Measurements from ENCODE around the gene FGFR4. TPM values are rescaled to one million over a fixed set of nuclear protein-coding genes. Genes with fewer than 3 reads are reported as not detected.
"Not testable (repeated sequence)": the region's sequence is repeated elsewhere in the genome, so short reads cannot be mapped to it uniquely, and the experiment has no call there.

The FGFR4 gene
- total and polyA plus RNA-seq, 2 experiments from 2014 or later: 43.4 to 150 TPM

DNA sequence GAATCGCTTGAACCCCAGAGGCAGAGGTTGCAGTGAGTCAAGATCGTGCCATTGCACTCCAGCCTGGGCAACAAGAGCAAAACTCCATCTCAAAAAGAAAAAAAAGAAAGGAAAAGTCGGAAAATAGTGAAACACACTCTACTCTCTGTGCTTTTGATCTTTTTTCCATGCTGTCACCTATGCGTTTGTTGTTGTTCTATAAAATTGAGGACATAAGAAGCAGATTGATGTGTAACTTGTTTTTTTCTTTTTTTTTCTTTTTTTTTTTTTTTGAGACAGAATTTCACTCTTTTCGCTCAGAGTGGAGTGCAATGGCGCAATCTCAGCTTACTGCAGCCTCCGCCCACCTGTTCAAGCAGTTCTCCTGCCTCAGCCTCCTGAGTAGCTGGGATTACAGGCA lies 38.2 kb upstream of the FGFR4 start:
- not testable (repeated sequence) for H3K9me2 ChIP-seq (ENCODE audit: insufficient read depth); H3K27me3 Mint-ChIP-seq (ENCODE audit: insufficient read depth, low read depth, poor library complexity); H2AFZ ChIP-seq; H3K4me3 Mint-ChIP-seq; H3K27ac ChIP-seq (ENCODE audit: low read depth); H3K9me3 Mint-ChIP-seq; H3F3A ChIP-seq (replicated peaks; ENCODE audit: low read depth); DNase-seq (ENCODE audit: low spot score); H3K27ac Mint-ChIP-seq; H3K27me3 ChIP-seq (ENCODE audit: insufficient read depth); H3K4me3 ChIP-seq; H3K4me1 Mint-ChIP-seq; H3K4me2 ChIP-seq; H3K4me1 ChIP-seq (ENCODE audit: insufficient read depth); H4K20me1 ChIP-seq (replicated peaks; ENCODE audit: insufficient read depth); ATAC-seq; H3K79me2 ChIP-seq (replicated peaks; ENCODE audit: insufficient read depth)
- peaks cover 12% of the 10 kb centered on the region; the same call in 1 of the 2 replicates for H3K36me3 ChIP-seq (ENCODE audit: insufficient read depth)
- H3K36me3 Mint-ChIP-seq (ENCODE audit: low read depth): peaks cover 29% of the 10 kb centered on the region

DNA sequence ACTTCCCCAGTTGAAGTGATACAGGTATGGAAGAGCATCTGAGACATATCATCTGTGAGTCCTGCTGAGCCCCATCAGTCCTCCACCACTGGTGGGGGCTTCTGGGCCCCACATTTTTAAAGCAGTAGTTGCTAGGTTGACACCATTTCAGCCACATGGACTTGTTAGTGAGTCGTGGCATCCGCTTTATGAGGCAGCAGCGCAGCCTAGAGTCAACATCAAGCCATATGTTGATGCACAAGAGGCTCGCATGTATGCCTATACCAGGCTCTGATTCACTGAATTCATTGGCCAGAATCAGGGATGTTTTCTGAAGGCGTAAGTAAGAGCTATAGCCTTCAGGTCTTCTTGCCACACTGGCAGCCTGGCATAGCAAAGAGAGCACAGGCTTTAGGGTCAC lies 37.4 kb upstream of the FGFR4 start:
- Mint-ChIP-seq H3K4me3 (no peak overlapping the region), H3K36me3 (ENCODE audit: low read depth) (peaks cover 27% of the 10 kb centered on the region), H3K27me3 (ENCODE audit: insufficient read depth, low read depth, poor library complexity) (no peaks in the 10 kb centered on the region), H3K4me1 (no peaks in the 10 kb centered on the region), H3K27ac (no peak overlapping the region), H3K9me3 (no peaks in the 10 kb centered on the region)
- H2AFZ ChIP-seq: no peak overlapping the region
- H3F3A ChIP-seq (replicated peaks; ENCODE audit: low read depth): no peaks in the 10 kb centered on the region
- H3K4me3 ChIP-seq: no peak overlapping the region
- H3K27ac ChIP-seq (ENCODE audit: low read depth): no peak overlapping the region
- no peaks in the 10 kb centered on the region for H3K79me2 ChIP-seq (replicated peaks; ENCODE audit: insufficient read depth)
- H3K4me2 ChIP-seq: no peak overlapping the region
- H3K4me1 ChIP-seq (ENCODE audit: insufficient read depth): no peaks in the 10 kb centered on the region
- H3K27me3 ChIP-seq (ENCODE audit: insufficient read depth): no peaks in the 10 kb centered on the region
- peaks cover 4% of the 10 kb centered on the region; the same call in 1 of the 2 replicates for H4K20me1 ChIP-seq (replicated peaks; ENCODE audit: insufficient read depth)
- TF ChIP-seq, protein P1, sequence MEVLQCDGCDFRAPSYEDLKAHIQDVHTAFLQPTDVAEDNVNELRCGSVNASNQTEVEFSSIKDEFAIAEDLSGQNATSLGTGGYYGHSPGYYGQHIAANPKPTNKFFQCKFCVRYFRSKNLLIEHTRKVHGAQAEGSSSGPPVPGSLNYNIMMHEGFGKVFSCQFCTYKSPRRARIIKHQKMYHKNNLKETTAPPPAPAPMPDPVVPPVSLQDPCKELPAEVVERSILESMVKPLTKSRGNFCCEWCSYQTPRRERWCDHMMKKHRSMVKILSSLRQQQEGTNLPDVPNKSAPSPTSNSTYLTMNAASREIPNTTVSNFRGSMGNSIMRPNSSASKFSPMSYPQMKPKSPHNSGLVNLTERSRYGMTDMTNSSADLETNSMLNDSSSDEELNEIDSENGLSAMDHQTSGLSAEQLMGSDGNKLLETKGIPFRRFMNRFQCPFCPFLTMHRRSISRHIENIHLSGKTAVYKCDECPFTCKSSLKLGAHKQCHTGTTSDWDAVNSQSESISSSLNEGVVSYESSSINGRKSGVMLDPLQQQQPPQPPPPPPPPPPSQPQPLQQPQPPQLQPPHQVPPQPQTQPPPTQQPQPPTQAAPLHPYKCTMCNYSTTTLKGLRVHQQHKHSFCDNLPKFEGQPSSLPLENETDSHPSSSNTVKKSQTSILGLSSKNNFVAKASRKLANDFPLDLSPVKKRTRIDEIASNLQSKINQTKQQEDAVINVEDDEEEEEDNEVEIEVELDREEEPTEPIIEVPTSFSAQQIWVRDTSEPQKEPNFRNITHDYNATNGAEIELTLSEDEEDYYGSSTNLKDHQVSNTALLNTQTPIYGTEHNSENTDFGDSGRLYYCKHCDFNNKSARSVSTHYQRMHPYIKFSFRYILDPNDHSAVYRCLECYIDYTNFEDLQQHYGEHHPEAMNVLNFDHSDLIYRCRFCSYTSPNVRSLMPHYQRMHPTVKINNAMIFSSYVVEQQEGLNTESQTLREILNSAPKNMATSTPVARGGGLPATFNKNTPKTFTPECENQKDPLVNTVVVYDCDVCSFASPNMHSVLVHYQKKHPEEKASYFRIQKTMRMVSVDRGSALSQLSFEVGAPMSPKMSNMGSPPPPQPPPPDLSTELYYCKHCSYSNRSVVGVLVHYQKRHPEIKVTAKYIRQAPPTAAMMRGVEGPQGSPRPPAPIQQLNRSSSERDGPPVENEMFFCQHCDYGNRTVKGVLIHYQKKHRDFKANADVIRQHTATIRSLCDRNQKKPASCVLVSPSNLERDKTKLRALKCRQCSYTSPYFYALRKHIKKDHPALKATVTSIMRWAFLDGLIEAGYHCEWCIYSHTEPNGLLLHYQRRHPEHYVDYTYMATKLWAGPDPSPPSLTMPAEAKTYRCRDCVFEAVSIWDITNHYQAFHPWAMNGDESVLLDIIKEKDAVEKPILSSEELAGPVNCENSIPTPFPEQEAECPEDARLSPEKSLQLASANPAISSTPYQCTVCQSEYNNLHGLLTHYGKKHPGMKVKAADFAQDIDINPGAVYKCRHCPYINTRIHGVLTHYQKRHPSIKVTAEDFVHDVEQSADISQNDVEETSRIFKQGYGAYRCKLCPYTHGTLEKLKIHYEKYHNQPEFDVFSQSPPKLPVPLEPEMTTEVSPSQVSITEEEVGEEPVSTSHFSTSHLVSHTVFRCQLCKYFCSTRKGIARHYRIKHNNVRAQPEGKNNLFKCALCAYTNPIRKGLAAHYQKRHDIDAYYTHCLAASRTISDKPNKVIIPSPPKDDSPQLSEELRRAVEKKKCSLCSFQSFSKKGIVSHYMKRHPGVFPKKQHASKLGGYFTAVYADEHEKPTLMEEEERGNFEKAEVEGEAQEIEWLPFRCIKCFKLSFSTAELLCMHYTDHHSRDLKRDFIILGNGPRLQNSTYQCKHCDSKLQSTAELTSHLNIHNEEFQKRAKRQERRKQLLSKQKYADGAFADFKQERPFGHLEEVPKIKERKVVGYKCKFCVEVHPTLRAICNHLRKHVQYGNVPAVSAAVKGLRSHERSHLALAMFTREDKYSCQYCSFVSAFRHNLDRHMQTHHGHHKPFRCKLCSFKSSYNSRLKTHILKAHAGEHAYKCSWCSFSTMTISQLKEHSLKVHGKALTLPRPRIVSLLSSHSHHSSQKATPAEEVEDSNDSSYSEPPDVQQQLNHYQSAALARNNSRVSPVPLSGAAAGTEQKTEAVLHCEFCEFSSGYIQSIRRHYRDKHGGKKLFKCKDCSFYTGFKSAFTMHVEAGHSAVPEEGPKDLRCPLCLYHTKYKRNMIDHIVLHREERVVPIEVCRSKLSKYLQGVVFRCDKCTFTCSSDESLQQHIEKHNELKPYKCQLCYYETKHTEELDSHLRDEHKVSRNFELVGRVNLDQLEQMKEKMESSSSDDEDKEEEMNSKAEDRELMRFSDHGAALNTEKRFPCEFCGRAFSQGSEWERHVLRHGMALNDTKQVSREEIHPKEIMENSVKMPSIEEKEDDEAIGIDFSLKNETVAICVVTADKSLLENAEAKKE (CRISPR knock-in tag; IDR thresholded peaks at IDR 0.05): no peak
- TF ChIP-seq EZH2phosphoT487 (IDR thresholded peaks at IDR 0.05; ENCODE audit: unreplicated experiment): no peak
- TF ChIP-seq, protein P2, sequence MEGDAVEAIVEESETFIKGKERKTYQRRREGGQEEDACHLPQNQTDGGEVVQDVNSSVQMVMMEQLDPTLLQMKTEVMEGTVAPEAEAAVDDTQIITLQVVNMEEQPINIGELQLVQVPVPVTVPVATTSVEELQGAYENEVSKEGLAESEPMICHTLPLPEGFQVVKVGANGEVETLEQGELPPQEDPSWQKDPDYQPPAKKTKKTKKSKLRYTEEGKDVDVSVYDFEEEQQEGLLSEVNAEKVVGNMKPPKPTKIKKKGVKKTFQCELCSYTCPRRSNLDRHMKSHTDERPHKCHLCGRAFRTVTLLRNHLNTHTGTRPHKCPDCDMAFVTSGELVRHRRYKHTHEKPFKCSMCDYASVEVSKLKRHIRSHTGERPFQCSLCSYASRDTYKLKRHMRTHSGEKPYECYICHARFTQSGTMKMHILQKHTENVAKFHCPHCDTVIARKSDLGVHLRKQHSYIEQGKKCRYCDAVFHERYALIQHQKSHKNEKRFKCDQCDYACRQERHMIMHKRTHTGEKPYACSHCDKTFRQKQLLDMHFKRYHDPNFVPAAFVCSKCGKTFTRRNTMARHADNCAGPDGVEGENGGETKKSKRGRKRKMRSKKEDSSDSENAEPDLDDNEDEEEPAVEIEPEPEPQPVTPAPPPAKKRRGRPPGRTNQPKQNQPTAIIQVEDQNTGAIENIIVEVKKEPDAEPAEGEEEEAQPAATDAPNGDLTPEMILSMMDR (conservative IDR thresholded peaks at IDR 0.05; ENCODE audit: low read depth in 2 of 2): peak; percentile 11 to 54; a peak in 2 of 4 replicates
- DNase-seq (ENCODE audit: low spot score) (peak; percentile 18), ATAC-seq (no peak)
- H3K36me3 ChIP-seq (ENCODE audit: insufficient read depth): peaks cover 12% of the 10 kb centered on the region; the same call in 1 of the 2 replicates
- no peaks in the 10 kb centered on the region for H3K9me2 ChIP-seq (ENCODE audit: insufficient read depth)

All from GM23338 (cell line).